HG02798 (cell line): ENCODE measurements around the gene KRTAP26-1.

ENCODE experiments used
- ATAC-seq: cut with Tn5 transposase; IDR thresholded peaks from one replicate; pipeline ENCODE4 v1.9.1; 2021; ENCODE audit warnings: mild to moderate bottlenecking; ENCODE audit not compliant: unreplicated experiment, poor library complexity

KRTAP26-1 gene

GRCh38 chr21:30320215-30320614 lies at the start of gene KRTAP26-1:
KRTAP26-1 (minus strand) TSS chr21:30320315; CDS start chr21:30320035, 280 bp downstream.
- ATAC-seq = no peak

- no peak for ATAC-seq
Measured at GRCh38 chr21:30355906-30356305, 35.8 kb upstream of the KRTAP26-1 start.

DNA sequence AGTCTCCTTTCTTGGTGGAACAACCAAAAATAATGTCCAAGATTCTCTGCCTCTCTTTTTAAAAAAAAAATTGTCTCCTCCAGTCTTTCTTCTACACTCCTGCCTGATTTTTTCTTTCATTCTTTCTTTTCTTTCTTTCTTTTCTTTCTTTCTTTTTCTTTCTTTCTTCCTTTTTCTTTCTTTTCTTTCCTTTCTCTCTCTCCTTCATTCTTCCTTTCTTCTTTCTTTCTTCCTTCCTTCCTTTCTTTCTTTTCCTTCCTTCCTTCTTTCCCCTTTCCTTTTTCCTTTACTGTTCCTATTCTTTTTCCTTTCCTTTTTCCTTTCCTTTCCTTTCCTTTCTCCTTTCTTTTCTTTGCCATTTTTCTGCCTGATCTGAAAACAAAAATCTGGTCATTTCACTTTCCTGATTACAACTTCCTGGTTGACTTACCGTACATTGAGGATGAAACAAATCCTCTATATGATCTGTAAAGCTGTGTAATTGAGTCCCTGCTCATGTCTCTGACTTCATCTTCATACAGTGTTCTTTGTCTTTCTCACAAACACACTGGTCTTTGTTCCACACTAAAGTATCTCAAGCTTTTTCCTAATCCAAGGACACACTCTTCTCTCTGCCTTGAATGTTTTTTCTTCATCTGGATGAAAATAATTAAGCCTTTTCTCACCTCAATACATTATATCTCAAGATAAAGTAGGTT lies 34.3 kb upstream of the KRTAP26-1 start:
- ATAC-seq = no peak

DNA sequence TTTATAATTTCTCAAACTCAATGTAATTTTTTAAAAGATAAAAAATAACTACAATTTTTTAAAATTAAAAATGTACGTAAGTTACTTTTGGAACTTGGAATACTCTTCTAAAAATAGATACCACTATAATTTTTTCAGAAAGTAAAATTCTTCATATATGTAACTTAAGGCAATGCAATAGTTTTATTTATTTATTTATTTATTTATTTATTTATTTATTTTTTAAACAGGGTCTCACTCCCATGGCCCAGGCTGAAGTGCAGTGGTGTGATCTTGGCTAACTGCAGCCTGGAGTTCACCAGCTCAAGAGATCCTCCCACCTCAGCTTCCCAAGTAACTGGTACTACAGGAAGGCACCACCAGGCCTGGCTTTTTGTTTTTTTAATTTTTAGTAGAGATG lies 31.4 kb upstream of the KRTAP26-1 start:
- no peak for ATAC-seq

GRCh38 chr21:30349572-30349971 lies 29.5 kb upstream of the KRTAP26-1 start:
- ATAC-seq = no peak

DNA sequence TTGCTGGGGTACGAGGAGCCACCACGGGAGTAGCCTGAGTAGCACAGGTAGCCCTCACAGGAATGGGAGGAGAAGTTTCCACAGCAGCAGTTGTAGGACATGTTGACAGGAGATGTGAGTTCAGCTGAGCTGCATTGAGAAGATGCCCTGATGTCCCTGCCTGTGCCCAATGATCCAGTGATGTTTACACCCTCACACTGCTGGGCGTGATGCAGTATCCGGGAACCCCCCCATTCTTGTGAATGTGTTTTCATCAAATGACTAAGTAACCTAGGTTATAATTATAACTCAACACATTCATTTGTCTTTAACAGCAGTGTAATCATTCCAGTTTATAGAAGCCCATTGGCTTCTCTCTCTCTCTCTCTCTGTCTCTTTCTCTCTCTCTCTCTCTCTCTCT lies 28.4 kb upstream of the KRTAP26-1 start, which contains the start of gene KRTAP23-1:
TSS of gene KRTAP23-1 (minus strand) at position 101 of the 400 bp plus-strand sequence. CDS start at position 101, 0 bp downstream.
- no peak for ATAC-seq

GRCh38 chr21:30345014-30345413 lies 24.9 kb upstream of the KRTAP26-1 start:
- no peak for ATAC-seq

DNA sequence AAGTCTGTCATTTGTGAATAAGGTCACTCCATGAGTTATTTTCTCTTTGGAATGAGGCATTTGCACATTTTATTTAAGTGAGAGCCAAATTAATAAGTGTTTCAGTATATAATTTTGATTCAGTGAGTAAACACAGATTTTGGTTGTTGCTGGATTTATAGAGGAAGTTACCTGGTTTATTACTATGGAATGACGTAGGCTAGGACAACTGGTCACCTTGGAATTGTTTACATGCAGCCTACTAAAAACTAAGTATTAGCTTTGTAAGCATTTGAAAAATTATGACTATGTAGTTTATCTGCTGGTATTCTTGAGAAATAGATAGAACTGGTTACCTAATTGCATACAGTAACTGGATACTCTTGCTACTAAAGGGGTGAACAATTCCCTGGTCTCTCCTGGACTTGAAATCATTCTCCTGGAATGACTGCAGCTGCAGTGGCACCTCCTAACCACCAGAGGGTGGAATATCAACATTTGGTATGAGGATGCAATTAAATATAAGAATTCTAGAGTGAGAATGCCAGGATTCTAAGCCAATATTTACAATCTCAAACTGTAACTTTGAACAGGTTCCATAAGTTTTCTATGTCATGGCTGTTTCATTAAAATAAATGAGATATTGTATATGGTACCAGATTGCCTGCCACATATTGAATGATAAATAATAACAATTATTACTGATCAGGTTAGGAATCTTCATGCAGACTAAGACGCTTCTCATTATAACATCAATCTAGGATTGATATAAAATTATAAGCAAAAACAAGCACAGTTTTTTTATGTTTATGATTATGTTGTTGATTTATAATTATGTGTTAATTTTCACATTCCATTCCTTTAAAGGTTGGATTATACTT lies 20.8 kb upstream of the KRTAP26-1 start:
- no peak for ATAC-seq

- no peak for ATAC-seq
Measured at GRCh38 chr21:30338717-30339116, 18.6 kb upstream of the KRTAP26-1 start.

DNA sequence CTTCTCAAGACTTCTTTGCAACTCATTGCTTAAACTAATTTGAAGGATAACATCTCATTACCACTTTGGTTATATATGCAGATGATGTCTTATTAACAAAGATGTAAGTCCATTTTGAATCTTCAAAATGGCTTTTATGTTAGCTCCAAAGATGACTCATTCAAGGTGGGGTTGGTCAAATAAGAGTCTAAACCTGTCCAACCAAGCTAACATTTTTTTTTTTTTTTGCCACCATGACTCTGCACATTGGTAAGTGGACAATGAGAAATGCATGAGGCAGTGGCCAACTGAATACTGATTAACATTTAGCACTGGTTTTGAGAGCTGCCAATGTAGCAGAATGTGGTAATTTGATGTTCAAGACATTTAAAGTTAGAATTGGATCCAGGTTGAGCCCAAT lies 17.7 kb upstream of the KRTAP26-1 start:
- ATAC-seq = no peak

GRCh38 chr21:30337276-30337744 lies 17.2 kb upstream of the KRTAP26-1 start, which contains the start of gene KRTAP27-1:
KRTAP27-1 (minus strand) TSS chr21:30337694; CDS start chr21:30337668, 26 bp downstream.
- ATAC-seq = no peak

- ATAC-seq = no peak
Measured at GRCh38 chr21:30336596-30336995, 16.5 kb upstream of the KRTAP26-1 start.

- ATAC-seq = no peak
Measured at GRCh38 chr21:30333736-30334135, 13.6 kb upstream of the KRTAP26-1 start.

GRCh38 chr21:30332681-30333080 lies 12.6 kb upstream of the KRTAP26-1 start:
- no peak for ATAC-seq

DNA sequence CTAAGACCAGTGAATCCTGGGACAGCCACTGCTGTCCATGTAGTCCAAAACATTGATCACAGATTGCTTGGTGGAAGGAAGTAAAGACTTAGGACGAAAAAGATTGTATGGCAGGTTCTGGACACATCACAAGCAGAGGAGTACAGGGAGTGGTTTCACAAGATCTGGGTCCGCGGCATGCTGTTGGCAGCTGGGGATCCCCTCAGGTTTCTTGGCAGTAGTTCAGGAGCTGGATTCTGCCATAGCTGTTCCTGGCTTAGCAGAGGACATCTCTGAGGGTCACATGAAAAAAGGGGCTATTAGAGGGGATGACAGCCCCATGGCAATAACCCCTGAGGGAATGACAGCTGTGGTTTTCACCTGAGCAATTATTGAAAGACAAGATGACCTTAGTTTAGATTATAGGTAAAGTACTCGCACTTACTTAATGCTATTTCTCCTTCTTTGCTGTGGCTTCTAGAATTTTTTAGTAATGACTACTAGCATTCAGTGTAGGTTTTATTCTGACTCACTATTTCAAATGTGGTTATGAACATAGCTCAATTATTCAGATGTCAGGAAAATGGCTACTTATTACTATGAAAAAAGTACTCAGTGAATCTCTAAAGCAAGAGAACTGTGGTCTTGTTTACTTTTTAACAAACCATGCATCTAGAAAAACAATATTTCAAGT lies 9.2 kb upstream of the KRTAP26-1 start:
- ATAC-seq = no peak

GRCh38 chr21:30326390-30326789 lies 6.3 kb upstream of the KRTAP26-1 start:
- ATAC-seq = no peak

GRCh38 chr21:30315701-30316100 lies 4.4 kb downstream of the KRTAP26-1 start:
- ATAC-seq = no peak

DNA sequence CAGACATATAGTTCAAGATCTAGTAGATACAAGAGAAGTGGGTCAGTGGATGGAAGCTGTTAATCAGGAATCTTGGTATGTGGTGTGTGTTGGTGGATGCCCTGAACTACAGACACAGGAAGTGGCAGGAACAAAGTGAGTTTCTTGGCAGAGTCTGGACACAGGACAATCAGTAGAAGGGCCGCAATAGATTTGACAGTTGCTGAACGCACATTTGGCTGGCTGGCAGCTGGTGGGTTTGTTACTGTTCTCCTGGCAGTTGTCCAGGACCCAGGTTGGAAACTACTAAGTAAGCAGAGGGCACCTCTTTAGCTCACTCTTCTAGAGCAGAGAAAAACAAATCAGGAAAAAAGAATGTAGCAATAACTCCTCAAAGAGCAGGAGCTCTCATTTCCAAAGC lies 13.2 kb downstream of the KRTAP26-1 start:
- ATAC-seq = no peak

DNA sequence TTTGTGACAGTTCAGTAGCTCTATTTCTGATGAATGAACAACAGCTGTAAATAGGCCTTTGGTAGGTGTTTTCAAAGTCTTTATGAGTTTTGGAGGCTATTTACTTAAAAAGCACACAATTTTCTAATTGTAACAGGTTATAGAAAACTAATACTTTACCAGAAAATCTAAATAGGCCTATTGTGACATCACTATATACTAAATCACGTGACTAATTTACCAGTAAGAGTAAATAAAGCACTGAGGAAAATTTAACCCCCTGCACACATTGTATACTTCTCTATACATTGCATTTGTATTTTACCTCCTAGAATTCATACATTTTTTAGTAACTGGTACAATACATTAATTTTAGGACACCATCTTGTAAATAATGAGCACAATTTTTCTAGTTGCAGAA lies 15.0 kb downstream of the KRTAP26-1 start:
- ATAC-seq = no peak

GRCh38 chr21:30289215-30289614 lies 30.9 kb downstream of the KRTAP26-1 start, which contains the start of gene KRTAP25-1:
KRTAP25-1 (minus strand) TSS chr21:30289514; CDS start chr21:30289490, 24 bp downstream.
- no peak for ATAC-seq

GRCh38 chr21:30282850-30283249 lies 37.3 kb downstream of the KRTAP26-1 start, which contains the start of gene KRTAP24-1:
KRTAP24-1 (minus strand) TSS chr21:30282950; CDS start chr21:30282932, 18 bp downstream.
- no peak for ATAC-seq
